Lung (tissue), 12 donors: ENCODE data around the gene BTBD1. TPM values are rescaled to one million over a fixed set of nuclear protein-coding genes. Genes with fewer than 3 reads are reported as not detected.
A peak's percentile ranks its signal among the peaks of the same experiment; 100 is the strongest.
"Not testable (repeated sequence)": the region's sequence is repeated elsewhere in the genome, so short reads cannot be mapped to it uniquely, and the experiment has no call there.

Experiments
- ATAC-seq: fragments of 200-7000 bp; cut with Tn5 transposase; one replicate; pipeline ENCODE4 v1.9.1; 2020; ENCODE audit warnings: moderate number of reproducible peaks; ENCODE audit not compliant: insufficient read depth, low FRiP score
- DNase-seq, 3 donors: peaks; one replicate each; pipeline ENCODE4 v3.0.0-alpha.2; 2013 to 2017
- H3K27ac ChIP-seq, 2 donors: one replicate each; pipeline ENCODE4 v1.5.1; 2013; ENCODE audit warnings: mild to moderate bottlenecking in 2 of 2, moderate library complexity in 2 of 2, control low read depth in 1 of 2, inconsistent platforms in 1 of 2, low read depth in 1 of 2, low read length in 1 of 2
- H3K27me3 ChIP-seq, 3 donors: one replicate each; pipeline ENCODE4 v1.5.1; 2013; ENCODE audit warnings: low read length in 2 of 3; ENCODE audit not compliant: control insufficient read depth in 3 of 3, insufficient read depth in 3 of 3
- H3K36me3 ChIP-seq, 4 donors: one replicate each; pipeline ENCODE4 v1.5.1; 2013; ENCODE audit warnings: low read length in 4 of 4, mild to moderate bottlenecking in 1 of 4, moderate library complexity in 1 of 4; ENCODE audit not compliant: control insufficient read depth in 4 of 4, insufficient read depth in 4 of 4
- H3K4me1 ChIP-seq, 5 donors: one replicate each; pipeline ENCODE4 v1.5.1; 2013; ENCODE audit warnings: low read length in 5 of 5, mild to moderate bottlenecking in 2 of 5, moderate library complexity in 1 of 5; ENCODE audit not compliant: control insufficient read depth in 5 of 5, insufficient read depth in 5 of 5
- H3K4me3 ChIP-seq: one replicate; pipeline ENCODE4 v1.5.1; 2013; ENCODE audit warnings: mild to moderate bottlenecking, control low read depth, moderate library complexity
- H3K9ac ChIP-seq, 2 donors: one replicate each; pipeline ENCODE4 v1.5.1; 2013; ENCODE audit warnings: low read length in 2 of 2, control low read depth in 1 of 2; ENCODE audit not compliant: insufficient read depth in 1 of 2
- H3K9me3 ChIP-seq, 4 donors: one replicate each; pipeline ENCODE4 v1.5.1; 2013; ENCODE audit warnings: low read length in 3 of 4, mild to moderate bottlenecking in 1 of 4, moderate library complexity in 1 of 4; ENCODE audit not compliant: control insufficient read depth in 4 of 4, insufficient read depth in 3 of 4
- WGBS, 2 donors: extraction: QIAGEN DNeasy Blood & Tissue Kit; methylation state at CpG; one replicate each; pipeline ENCODE4 v1.1.7; 2013; 5-methylcytosine and 5-hydroxymethylcytosine counted together
- polyA plus RNA-seq, 2 donors: library from polyadenylated mRNA; stranded (reverse); fragments of 200-250 nt; gene quantifications; one replicate each; pipeline ENCODE4 v1.2.1, GENCODE V29; 2013
- total RNA-seq, 2 donors: library from RNA; depleted of rRNA in 1 of 2; stranded (reverse); fragments of >200 nt in 1 of 2; gene quantifications; one replicate each; pipeline ENCODE4 v1.2.1, GENCODE V29; 2014 to 2021
- TF ChIP-seq, protein P1 (sequence below): IDR thresholded peaks from 2 replicates; pipeline ENCODE4 v1.5.1; 2012; ENCODE audit warnings: mild to moderate bottlenecking; ENCODE audit errors: control extremely low read depth, extremely low read depth
- donor health status: control.
- donor health status: control.
- donor health status: Bipolar disorder and iron deficiency.
- donor health status: healthy.
- donor health status: DM: yes; HTN: yes; CAD: no.

The BTBD1 gene
- total and polyA plus RNA-seq, 4 donors = 10.7 to 71.0 (median 37.0) TPM

GRCh38 chr15:83077491-83078230, 10.6 kb upstream of the BTBD1 start:
- Histone ChIP-seq H3K36me3 (no peaks in the 10 kb centered on the region), H3K9ac (no peak overlapping the region), H3K9me3 (peaks cover 0 to 3% (median 1%) of the 10 kb centered on the region in 4 donors), H3K4me3 (no peak overlapping the region), H3K27me3 (peaks cover 0 to 6% (median 6%) of the 10 kb centered on the region in 3 donors), H3K27ac (peak overlapping the region in 1 of 2 donors; percentile 25), H3K4me1 (no peaks in the 10 kb centered on the region)
- 60 to 69% methylated on average over 5 of the region's 5 CpGs for WGBS, 2 donors
- DNase-seq (no peak), ATAC-seq (no peak)
- TF ChIP-seq, protein P1, sequence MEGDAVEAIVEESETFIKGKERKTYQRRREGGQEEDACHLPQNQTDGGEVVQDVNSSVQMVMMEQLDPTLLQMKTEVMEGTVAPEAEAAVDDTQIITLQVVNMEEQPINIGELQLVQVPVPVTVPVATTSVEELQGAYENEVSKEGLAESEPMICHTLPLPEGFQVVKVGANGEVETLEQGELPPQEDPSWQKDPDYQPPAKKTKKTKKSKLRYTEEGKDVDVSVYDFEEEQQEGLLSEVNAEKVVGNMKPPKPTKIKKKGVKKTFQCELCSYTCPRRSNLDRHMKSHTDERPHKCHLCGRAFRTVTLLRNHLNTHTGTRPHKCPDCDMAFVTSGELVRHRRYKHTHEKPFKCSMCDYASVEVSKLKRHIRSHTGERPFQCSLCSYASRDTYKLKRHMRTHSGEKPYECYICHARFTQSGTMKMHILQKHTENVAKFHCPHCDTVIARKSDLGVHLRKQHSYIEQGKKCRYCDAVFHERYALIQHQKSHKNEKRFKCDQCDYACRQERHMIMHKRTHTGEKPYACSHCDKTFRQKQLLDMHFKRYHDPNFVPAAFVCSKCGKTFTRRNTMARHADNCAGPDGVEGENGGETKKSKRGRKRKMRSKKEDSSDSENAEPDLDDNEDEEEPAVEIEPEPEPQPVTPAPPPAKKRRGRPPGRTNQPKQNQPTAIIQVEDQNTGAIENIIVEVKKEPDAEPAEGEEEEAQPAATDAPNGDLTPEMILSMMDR = no peak

DNA sequence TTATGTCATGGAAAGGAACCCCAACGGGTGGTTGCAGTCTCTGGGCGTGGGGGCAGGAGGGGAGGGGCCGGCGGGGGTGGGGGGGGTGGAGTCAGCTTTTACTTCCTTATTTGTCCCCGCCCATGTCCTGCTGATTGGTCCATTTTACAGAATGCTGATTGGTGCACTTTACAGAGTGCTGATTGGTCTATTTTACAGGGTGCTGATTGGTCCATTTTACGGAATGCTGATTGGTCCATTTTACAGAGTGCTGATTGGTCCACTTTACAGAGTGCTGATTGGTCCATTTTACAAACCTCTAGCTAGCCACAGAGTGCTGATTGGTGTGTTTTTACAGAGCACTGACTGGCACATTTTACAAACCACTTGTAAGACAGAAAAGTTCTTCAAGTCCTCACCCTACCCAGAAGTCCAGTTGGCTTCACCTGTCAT, 2.2 kb upstream of the BTBD1 start:
- DNase-seq, H3K4me3 ChIP-seq, H3K9ac ChIP-seq, ATAC-seq, H3K36me3 ChIP-seq, H3K27ac ChIP-seq, H3K27me3 ChIP-seq, H3K9me3 ChIP-seq: not testable (repeated sequence)
- 62 to 65% methylated on average over 6 of the region's 6 CpGs for WGBS, 2 donors
- peaks cover 0 to 26% (median 4%) of the 10 kb centered on the region in 5 donors for H3K4me1 ChIP-seq

DNA sequence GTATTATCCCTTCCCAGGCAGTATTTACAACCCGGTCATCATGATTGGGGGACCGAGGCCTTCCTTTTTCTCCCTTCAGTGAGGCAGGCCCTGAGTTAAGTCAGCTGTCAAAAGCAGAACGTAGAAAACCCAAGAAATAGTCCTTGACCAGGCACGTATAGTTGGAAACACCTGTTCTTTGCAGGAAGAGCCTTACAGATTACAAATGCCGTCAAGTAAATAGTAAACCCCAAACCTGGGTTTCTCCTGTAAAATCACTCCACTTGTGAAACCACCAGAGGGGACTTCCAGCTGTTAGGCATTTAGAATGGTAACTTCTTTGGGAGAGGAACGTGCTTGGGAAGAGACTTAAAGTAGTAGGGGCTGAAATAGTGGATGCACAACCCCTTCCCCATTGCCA, 1.0 kb upstream of the BTBD1 start:
- Histone ChIP-seq H3K36me3 (no peaks in the 10 kb centered on the region), H3K27me3 (no peaks in the 10 kb centered on the region), H3K9me3 (no peaks in the 10 kb centered on the region), H3K4me3 (no peak overlapping the region), H3K9ac (peak overlapping the region in 1 of 2 donors; percentile 53), H3K4me1 (peaks cover 0 to 34% (median 13%) of the 10 kb centered on the region in 5 donors), H3K27ac (peak overlapping the region in 1 of 2 donors; percentile 96)
- ATAC-seq = no peak
- TF ChIP-seq, protein P1 = no peak
- DNase-seq = no peak
- 77 to 81% methylated on average over 6 of the region's 6 CpGs for WGBS, 2 donors

DNA sequence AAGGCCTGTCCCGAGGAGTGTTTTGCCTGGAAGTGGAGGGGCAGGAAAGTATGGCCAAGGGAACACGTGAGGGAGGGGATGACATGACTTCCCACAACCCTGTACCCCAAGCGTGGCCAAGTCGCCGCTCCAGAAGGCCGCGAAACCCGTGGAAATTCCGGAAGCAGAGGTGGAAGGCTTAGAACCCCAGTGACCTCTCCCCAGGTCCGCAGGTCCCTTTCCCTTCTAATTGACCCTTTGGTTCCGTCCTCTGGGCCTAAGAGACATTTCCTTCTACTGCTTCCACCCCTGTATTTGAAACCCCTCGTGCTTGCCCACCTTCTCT, 548 bp upstream of the BTBD1 start:
- Histone ChIP-seq H3K9ac (peak overlapping the region; percentile 27 to 53), H3K4me3 (no peak overlapping the region), H3K27ac (peak overlapping the region; percentile 94 to 96), H3K4me1 (peaks cover 0 to 38% (median 16%) of the 10 kb centered on the region in 5 donors), H3K9me3 (no peaks in the 10 kb centered on the region), H3K27me3 (no peaks in the 10 kb centered on the region), H3K36me3 (peaks cover 0 to 2% (median 0%) of the 10 kb centered on the region in 4 donors)
- DNase-seq (no peak), ATAC-seq (no peak)
- TF ChIP-seq, protein P1 = no peak
- 55 to 68% methylated on average over 12 of the region's 12 CpGs for WGBS, 2 donors
